NCI-H345 (cell line): ENCODE results near the gene CFAP54.

ENCODE experiments used
- DNase-seq: peaks from one replicate; lab custom pipeline; 2025; lab: John Stamatoyannopoulos, UW

CFAP54 gene

DNA sequence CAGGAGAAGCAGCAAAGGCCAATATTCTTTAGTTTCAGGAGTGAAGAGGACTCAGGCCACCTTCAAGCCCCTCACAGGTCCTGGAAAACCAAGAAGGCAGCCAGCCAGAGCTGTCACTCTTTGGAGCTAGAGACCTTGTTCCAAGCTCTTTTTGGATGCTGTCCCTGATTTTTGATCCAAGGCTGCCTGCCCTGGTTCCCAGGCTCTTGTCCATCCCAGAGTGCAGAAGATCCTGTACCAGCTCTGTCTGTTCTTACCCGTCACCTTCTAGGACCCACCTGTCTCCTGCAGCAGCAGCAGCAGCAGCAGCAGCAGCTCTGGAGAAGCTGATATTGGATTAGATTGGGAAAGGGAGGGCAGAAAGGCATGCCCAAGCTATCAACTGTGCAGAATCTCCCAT is 260.6 kb downstream of the CFAP54 start:
- no peak for DNase-seq

- no peak for DNase-seq
Observed at GRCh38 chr12:96751626-96752025, 262.2 kb downstream of the CFAP54 start.

- no peak for DNase-seq
Observed at GRCh38 chr12:96752211-96752610, 262.8 kb downstream of the CFAP54 start.

GRCh38 chr12:96766232-96766631 is 276.9 kb downstream of the CFAP54 start:
- DNase-seq, result peak; percentile 11

- peak; percentile 99 for DNase-seq
Observed at GRCh38 chr12:96769400-96769799, 280.0 kb downstream of the CFAP54 start.

- DNase-seq, result peak; percentile 81
Observed at GRCh38 chr12:96770219-96771102, 281.1 kb downstream of the CFAP54 start.

- DNase-seq, result no peak
Observed at GRCh38 chr12:96773031-96773430, 283.7 kb downstream of the CFAP54 start.

DNA sequence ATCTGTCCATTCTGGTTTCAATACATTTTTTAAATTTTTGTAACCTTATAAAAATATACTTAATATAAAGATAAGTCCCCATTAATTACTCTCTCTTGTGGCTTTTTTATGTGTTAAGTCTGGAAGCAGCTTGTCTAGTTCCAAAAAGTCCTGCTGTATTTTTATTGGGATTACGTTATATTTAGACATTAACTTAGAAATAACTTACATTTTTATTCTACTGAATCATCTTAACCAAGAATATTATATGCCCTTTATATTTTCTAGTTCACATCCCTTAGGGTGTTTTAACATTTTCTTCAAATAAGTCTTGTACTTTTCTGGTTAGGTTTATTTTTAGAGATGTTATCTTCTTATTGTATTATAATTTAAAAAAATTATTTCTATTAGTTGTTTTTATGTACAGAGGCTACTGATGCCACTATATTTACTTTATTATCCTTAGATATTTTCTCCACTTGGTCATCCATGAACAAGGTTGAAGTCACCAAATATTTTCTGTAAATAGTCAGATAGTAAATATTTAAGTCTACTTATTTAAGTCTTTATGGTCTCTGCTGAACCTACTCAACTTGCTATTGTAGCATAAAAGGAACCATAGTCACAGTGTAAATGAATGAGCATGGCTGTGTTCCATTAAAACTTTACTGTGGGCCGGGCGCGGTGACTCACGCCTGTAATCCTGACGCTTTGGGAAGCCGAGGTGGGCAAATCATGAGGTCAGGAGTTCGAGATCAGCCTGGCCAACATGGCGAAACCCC is 285.3 kb downstream of the CFAP54 start:
- no peak for DNase-seq

GRCh38 chr12:96776908-96777307 is 287.5 kb downstream of the CFAP54 start:
- no peak for DNase-seq

DNA sequence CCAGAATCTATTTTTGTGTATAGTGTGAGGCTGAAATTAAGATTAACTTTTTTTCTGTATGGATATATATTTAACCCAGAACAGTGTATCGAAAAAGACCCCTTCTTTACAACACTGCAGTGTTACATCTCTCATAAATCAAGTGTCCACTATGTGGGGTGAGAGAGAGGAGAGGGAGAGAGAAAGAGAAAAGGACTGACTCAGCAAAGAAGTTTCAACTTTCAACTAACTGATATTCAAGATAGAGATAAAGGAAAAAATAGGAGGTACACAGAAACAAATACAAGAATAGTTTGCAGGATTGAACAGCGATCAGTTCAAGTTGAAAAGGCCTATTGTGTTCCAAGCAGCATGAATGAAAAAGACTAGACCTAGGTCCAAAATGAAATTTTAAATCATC is 291.0 kb downstream of the CFAP54 start:
- DNase-seq, result no peak

DNA sequence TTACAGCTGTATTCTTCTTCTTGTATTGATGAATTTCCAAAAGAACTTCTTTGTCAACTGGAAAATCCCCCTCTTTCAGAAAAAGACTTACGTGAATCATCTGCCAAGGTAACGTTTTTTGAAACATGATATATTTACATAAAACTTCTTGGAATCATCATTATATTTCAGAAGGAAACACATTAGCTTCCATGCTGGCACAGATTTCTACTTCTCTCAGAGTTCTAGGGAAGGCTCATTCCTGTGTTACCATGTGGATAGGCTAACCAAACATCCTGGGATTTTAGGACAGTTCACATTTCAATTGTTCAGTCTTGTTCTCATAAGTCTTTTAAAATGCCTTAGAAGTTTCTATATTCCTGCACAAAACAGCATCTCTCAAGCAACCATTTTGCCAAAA is 297.4 kb downstream of the CFAP54 start:
- DNase-seq, result no peak

DNA sequence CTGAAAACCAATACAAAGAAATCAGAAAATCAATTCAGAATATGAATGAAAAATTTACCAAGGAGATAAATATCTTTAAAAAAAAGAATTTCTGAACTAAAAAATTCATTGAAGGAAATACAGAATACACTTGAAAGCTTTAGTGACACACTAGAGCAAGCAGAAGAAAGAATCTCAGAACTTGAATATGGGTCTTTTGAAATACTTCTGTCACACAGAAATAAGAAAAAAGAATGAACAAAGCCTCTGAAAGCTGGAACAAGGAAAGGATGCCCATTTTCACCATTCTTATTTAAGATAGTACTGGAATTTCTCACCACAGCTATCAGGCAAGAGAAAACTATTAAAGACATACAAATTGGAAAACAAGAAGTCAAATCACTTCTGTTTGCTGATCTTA is 314.6 kb downstream of the CFAP54 start:
- DNase-seq, result no peak

GRCh38 chr12:96806272-96806671 is 316.9 kb downstream of the CFAP54 start:
- no peak for DNase-seq

DNA sequence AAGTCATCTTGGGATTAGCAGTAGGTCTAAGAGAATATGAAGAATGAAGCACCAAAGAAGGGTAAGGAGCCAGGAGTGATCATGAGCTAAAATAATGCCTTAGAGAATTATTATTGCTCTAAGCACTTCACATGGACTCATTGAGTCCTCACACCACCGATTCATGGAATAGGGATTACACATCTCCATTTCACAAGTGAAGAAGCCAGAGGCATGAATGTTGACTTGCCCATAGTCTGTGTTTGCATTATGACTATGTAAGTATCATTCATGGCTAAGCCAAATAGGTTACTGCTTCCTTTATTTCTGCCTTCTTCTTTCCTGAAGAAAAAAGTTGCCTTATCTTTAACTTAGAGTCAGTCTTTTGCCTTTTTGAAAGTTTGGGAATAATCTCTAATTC is 318.4 kb downstream of the CFAP54 start:
- DNase-seq, result no peak

DNA sequence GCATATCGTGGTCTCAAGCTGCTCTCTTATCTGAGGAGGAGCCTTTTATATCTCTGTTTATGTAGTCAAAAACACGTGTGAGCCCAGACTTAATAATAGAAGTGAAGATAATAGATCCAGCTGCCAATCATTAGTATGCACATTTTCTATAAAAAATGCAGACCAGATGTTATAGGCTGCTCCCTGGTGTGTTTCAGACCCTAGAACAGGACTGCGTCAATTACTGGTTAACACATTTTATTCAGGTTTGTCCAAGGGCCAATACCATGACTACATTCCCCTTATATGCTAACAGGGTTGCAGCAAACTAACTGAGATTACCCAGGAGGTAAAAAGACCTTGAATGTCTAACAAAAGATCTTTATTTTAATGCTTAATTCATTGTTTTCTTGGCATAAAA is 319.2 kb downstream of the CFAP54 start:
- no peak for DNase-seq

DNA sequence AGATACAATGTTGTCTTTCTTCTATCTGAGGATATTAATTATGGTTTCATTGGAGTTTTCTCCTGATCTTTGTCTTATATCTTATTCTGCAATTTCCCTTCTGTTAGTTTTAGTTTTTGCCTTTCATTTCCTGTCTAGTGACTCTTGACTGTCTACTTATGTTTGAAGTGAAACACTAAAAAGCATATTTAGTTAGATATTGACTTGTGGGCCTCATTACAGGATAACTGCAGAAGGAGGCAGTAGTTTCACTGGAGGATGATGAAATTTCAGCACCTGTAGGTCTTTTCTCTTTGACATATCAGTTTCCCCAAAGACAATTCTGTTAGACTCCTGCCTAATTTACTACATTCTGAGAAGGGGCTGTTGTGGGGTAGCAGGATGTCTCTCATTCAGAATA is 320.1 kb downstream of the CFAP54 start:
- no peak for DNase-seq

DNA sequence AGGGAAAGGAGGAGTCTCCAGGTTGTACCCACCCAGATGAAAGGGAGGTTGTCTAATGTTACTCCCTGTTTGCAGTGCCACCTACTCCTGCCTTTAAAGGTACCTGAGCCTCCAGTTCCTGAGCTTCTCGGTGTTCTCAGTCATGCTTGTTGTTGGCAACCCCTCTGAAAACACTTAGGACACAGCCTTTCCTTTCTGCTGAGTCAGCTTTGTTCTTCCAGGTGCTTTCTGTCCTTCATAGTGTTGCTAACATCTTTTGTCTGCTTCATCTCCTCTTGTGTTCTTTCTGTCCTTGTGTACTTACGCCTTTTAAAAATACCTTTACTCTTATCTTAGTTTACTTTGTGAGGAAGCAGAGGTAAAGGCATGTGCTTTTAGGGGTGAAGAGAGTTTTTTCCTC is 320.7 kb downstream of the CFAP54 start:
- DNase-seq, result no peak

GRCh38 chr12:96810477-96810876 is 321.1 kb downstream of the CFAP54 start:
- no peak for DNase-seq

DNA sequence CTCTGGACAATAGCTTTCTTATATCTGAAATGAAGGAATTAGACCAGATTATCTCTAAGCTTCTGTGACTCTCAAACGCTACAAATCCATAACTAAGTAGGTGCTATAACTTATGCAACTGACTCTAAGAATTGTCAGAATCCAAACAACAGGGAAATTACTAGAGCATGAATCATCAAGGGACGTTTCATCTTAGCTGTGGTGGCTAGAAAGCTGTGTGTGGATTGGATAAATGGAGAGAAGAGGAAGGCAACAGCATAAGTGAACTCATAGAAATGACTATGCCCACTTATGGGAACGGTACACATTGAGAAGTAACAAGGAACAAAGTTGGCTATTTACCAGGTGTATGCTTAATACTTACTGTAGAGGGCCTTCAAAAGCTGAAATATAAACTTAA is 321.7 kb downstream of the CFAP54 start:
- DNase-seq, result no peak

DNA sequence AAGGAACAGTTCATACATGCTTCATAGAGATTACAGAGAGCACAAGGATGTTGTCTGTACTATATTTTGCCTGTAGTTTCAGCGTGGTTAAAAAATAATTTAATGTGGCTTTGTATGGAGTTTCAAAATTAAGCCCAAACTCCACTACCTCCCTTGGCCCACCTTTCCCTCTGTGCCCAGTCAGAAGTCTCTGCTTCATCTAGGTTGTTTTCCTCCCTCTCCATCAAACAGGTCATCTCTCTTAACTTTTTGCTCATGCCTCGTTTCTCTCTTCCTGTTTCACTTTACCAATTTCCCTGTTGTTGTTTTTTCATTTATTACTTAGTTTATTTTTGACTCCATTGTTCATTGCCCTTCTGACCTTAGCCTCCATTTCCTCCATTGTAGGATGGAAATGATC is 322.8 kb downstream of the CFAP54 start:
- DNase-seq, result no peak

DNA sequence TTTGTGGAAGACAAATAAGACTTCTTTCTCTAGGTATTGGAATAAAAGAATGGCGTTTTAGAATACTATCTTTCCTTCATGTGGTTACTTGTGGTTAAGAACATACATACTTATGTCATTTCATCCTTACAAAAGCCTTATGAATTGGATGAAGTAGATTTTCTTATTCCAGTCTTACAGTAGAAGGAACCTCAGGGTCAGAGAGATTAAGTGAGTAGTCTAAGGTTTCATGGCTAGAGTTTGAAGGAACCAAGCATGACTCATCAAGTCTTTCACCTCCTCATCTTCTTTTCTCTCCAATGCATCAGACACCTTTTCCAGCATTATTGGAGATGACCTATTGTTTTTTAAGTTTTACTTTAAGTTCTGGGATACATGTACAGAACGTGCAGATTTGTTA is 324.8 kb downstream of the CFAP54 start:
- no peak for DNase-seq

DNA sequence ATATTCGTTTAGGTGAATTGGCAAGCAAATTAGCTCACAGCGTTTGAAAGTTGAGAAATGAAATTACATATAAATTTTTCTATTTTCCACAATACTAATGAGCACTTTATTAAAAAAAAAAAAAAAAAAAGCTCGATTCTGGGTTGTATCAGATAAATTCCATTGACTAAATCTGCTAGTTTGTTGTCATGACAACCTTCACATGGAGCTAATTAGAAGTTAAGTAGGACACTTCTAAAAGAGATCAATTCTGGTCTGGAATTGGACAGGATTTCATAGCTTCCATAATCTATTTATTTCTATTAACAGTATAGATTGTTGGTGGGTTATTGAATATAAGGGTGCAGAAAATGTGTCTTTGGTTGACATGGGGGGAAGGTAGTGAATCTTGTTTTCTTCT is 332.2 kb downstream of the CFAP54 start:
- no peak for DNase-seq

- no peak for DNase-seq
Observed at GRCh38 chr12:96822641-96823040, 333.3 kb downstream of the CFAP54 start.
